ENCODE measurements around the gene CASKIN2. TPM values are rescaled to one million over a fixed set of nuclear protein-coding genes. Genes with fewer than 3 reads are reported as not detected.
"Not testable (repeated sequence)": the region's sequence is repeated elsewhere in the genome, so short reads cannot be mapped to it uniquely, and the experiment has no call there.

The CASKIN2 gene
- total RNA-seq, 1 donor from 2014 or later, result 9.5 TPM

DNA sequence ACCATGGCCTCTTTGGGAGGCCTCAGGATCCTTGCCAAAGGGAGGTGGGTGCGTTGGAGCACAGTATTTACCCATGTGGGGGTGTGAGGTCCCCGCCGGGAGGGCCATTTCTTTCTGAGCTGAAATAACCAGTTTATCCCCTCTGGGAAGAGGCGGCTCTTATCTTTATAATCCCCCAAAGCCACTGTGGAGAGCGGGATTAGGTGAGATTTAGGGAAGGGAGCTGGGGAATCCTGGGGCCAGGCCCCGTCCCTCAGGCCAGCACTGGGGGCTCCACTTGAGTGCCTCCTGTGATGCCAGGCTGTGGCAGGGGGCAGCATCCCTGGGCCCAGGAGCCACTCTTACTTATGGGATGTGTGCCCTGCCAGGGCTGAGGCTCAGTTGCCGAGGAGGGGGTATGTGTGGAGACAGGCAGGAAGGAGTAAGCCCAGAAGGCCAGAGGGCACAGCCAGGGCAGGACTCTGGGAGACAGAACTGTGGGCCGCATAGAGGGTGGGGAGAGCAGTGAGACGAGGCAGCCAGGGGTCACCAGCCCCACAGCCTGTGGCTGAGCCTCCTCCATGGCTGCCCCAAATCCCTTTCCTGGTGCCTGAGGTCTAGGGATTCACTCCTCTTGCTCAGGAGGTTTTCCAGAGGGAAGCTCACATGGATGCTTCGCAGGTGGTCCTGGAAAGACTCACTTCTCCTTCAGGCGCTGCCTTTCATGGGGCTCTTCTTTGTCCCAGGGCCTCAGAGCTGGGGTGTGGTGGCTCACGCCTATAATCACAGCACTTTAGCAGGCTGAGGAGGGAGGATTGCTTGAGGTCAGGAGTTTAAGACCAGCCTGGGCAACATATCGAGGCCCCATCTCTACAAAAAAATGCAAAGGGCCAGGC, 33.9 kb downstream of the CASKIN2 start:
- H3K4me3 ChIP-seq (ENCODE audit: low read depth, low read length), result no peak overlapping the region
- TF ChIP-seq CTCF (conservative IDR thresholded peaks at IDR 0.05; ENCODE audit: low read depth, low read length), result no peak
- no peak for DNase-seq (ENCODE audit: low read depth)

GRCh38 chr17:75480281-75480680, 35.1 kb downstream of the CASKIN2 start:
- no peak for TF ChIP-seq CTCF (conservative IDR thresholded peaks at IDR 0.05; ENCODE audit: low read depth, low read length)
- no peak overlapping the region for H3K4me3 ChIP-seq (ENCODE audit: low read depth, low read length)
- DNase-seq (ENCODE audit: low read depth), result no peak

GRCh38 chr17:75478508-75478907, 36.8 kb downstream of the CASKIN2 start:
- DNase-seq (ENCODE audit: low read depth), result no peak
- no peak overlapping the region for H3K4me3 ChIP-seq (ENCODE audit: low read depth, low read length)
- no peak for TF ChIP-seq CTCF (conservative IDR thresholded peaks at IDR 0.05; ENCODE audit: low read depth, low read length)

- H3K4me3 ChIP-seq (ENCODE audit: low read depth, low read length); DNase-seq (ENCODE audit: low read depth): not testable (repeated sequence)
Measured at GRCh38 chr17:75477490-75477862, 37.9 kb downstream of the CASKIN2 start.

GRCh38 chr17:75476752-75477489, 38.4 kb downstream of the CASKIN2 start:
- DNase-seq (ENCODE audit: low read depth), result no peak
- TF ChIP-seq CTCF (conservative IDR thresholded peaks at IDR 0.05; ENCODE audit: low read depth, low read length), result no peak
- H3K4me3 ChIP-seq (ENCODE audit: low read depth, low read length), result no peak overlapping the region

DNA sequence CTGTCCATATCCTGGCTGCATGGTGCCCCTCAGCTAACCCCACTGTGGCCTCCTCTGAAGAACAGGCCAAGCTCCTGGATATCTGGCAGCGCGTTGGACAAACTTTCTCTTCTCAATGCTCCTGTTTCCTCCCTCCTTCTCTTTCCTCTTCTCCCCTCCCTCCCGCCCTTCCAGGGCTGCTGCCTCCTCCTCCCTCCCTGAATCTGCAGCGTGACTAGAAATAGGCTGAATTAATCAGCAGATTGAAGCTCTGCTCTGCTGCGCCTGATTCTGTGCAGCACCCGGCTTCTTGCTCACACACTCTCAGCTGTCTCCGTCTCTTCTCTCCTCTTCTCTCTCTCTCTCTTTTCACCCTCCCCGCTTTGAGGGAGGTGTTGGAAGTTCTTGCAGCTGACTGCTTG, 39.1 kb downstream of the CASKIN2 start:
- no peak for TF ChIP-seq CTCF (conservative IDR thresholded peaks at IDR 0.05; ENCODE audit: low read depth, low read length)
- DNase-seq (ENCODE audit: low read depth), result no peak
- no peak overlapping the region for H3K4me3 ChIP-seq (ENCODE audit: low read depth, low read length)

GRCh38 chr17:75475851-75476250, 39.5 kb downstream of the CASKIN2 start:
- TF ChIP-seq CTCF (conservative IDR thresholded peaks at IDR 0.05; ENCODE audit: low read depth, low read length), result no peak
- no peak for DNase-seq (ENCODE audit: low read depth)
- H3K4me3 ChIP-seq (ENCODE audit: low read depth, low read length), result no peak overlapping the region

All from epithelial cell of proximal tubule (primary cell).